Progenitor cell of endocrine pancreas (in vitro differentiated cells): ENCODE data around the gene FGD4. TPM values are rescaled to one million over a fixed set of nuclear protein-coding genes. Genes with fewer than 3 reads are reported as not detected.

Source experiments
- DNase-seq: peaks from one replicate; pipeline ENCODE4 v3.0.0; 2021; ENCODE audit warnings: low spot score; ENCODE audit not compliant: unreplicated experiment
- H3K27ac Mint-ChIP-seq: 2 replicates; pipeline ENCODE4 v1.8.0; 2021; ENCODE audit warnings: mild to moderate bottlenecking, moderate library complexity, mixed read lengths
- H3K27me3 Mint-ChIP-seq: 2 replicates; pipeline ENCODE4 v1.8.0; 2021; ENCODE audit warnings: mixed read lengths
- H3K36me3 Mint-ChIP-seq: 2 replicates; pipeline ENCODE4 v1.8.0; 2022; ENCODE audit warnings: mixed read lengths; ENCODE audit not compliant: insufficient read depth
- H3K4me1 Mint-ChIP-seq: 2 replicates; pipeline ENCODE4 v1.8.0; 2021; ENCODE audit warnings: low read depth, mixed read lengths
- H3K4me3 Mint-ChIP-seq: 2 replicates; pipeline ENCODE4 v1.8.0; 2021; ENCODE audit warnings: low read depth, mild to moderate bottlenecking, moderate library complexity, mixed read lengths
- H3K9me3 Mint-ChIP-seq: 2 replicates; pipeline ENCODE4 v1.8.0; 2021; ENCODE audit warnings: low read depth, mixed read lengths
- total RNA-seq: library from RNA; stranded (reverse); gene quantifications from 2 replicates; pipeline ENCODE4 v1.2.1, GENCODE V29; 2021
- TF ChIP-seq, protein P1 (sequence below): fragments of 200-600 bp; sonication (generic); IDR thresholded peaks from one replicate; pipeline ENCODE4 v1.5.0; 2021; ENCODE audit warnings: antibody characterized with exemption, mild to moderate bottlenecking; ENCODE audit not compliant: unreplicated experiment

Gene FGD4
- total RNA-seq, 1 donor from 2014 or later, result 83.8 TPM

DNA sequence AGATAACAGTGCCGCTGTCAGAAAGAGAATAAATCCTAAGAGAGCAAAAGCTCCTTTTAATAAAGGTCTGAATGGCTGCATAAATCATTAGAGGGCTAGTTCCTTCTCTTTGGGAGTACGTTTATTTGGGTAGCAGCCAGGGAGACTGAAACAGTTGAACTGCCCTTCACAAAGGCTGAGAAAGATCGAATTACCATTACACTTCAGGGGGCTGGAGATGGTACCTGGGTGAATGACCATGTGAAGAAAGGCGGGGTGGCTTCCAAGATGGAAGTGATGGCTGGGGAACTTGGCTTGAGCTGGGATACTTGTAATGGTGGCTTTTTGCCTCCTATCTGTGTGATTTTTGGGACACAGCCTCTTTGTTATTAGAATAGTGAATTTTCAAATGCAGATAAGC, 1.7 kb upstream of the FGD4 start:
- no peak for DNase-seq
- peaks cover 4% of the 10 kb centered on the region for H3K27me3 Mint-ChIP-seq
- H3K4me1 Mint-ChIP-seq, result peaks cover 17% of the 10 kb centered on the region
- peak overlapping the region; percentile 27 for H3K4me3 Mint-ChIP-seq
- no peaks in the 10 kb centered on the region for H3K9me3 Mint-ChIP-seq
- peaks cover 1% of the 10 kb centered on the region for H3K36me3 Mint-ChIP-seq
- H3K27ac Mint-ChIP-seq, result peak overlapping the region; percentile 33
- TF ChIP-seq, protein P1, sequence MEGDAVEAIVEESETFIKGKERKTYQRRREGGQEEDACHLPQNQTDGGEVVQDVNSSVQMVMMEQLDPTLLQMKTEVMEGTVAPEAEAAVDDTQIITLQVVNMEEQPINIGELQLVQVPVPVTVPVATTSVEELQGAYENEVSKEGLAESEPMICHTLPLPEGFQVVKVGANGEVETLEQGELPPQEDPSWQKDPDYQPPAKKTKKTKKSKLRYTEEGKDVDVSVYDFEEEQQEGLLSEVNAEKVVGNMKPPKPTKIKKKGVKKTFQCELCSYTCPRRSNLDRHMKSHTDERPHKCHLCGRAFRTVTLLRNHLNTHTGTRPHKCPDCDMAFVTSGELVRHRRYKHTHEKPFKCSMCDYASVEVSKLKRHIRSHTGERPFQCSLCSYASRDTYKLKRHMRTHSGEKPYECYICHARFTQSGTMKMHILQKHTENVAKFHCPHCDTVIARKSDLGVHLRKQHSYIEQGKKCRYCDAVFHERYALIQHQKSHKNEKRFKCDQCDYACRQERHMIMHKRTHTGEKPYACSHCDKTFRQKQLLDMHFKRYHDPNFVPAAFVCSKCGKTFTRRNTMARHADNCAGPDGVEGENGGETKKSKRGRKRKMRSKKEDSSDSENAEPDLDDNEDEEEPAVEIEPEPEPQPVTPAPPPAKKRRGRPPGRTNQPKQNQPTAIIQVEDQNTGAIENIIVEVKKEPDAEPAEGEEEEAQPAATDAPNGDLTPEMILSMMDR, result no peak

DNA sequence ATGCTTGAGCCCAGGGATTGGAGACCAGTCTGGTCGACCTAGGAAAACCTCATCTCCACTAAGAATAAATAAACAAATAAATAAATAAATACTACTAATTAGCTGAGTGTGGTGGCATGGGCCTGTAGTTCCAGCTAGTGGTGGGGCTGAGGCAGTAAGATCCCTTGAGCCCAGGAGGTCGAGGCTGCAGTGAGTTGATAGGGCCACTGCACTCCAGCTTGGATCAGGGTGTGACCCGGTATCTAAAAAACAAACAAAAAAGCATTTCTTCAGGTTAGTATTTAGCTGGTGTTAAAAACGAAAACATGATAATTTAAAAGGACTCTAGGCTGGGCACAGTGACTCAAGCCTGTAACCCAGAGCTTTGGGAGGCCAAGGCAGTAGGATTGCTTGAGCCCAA, 1.2 kb upstream of the FGD4 start:
- DNase-seq, result no peak
- Mint-ChIP-seq H3K36me3 (peaks cover 5% of the 10 kb centered on the region), H3K4me3 (peak overlapping the region; percentile 86), H3K4me1 (peaks cover 18% of the 10 kb centered on the region), H3K9me3 (no peaks in the 10 kb centered on the region), H3K27ac (peak overlapping the region; percentile 95), H3K27me3 (peaks cover 4% of the 10 kb centered on the region)
- TF ChIP-seq, protein P1, result no peak

DNA sequence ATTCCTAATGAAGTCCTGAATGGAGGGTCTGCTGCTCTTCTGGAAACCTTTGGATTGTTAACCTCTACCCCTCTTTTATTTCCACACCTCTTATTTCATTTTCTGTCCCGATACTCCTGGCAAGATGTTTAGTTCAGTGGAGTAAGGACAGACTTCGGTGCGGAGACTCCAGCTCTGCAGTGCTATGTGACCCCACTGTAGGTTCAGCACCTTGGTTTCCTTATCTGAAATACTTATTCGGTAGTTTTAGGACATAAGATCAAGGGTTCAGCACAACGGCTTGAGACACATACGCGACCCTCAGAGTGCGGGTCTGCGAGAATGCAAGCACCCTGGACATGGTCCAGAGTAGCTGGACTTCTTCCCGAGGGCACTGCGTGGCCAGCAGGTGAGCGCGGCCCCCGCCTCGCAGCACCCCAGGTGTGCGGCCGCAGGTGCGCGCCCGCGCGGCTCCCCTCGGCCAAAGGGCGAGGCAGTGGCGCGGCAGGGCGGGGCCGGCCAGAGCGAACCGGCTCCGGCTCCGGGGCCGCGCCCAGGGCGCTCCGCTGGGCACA, 465 bp upstream of the FGD4 start:
- Mint-ChIP-seq H3K9me3 (no peaks in the 10 kb centered on the region), H3K4me3 (peak overlapping the region; percentile 95), H3K36me3 (peaks cover 6% of the 10 kb centered on the region), H3K27ac (peak overlapping the region; percentile 95), H3K27me3 (peaks cover 4% of the 10 kb centered on the region), H3K4me1 (peaks cover 18% of the 10 kb centered on the region)
- DNase-seq, result no peak
- TF ChIP-seq, protein P1, result no peak

DNA sequence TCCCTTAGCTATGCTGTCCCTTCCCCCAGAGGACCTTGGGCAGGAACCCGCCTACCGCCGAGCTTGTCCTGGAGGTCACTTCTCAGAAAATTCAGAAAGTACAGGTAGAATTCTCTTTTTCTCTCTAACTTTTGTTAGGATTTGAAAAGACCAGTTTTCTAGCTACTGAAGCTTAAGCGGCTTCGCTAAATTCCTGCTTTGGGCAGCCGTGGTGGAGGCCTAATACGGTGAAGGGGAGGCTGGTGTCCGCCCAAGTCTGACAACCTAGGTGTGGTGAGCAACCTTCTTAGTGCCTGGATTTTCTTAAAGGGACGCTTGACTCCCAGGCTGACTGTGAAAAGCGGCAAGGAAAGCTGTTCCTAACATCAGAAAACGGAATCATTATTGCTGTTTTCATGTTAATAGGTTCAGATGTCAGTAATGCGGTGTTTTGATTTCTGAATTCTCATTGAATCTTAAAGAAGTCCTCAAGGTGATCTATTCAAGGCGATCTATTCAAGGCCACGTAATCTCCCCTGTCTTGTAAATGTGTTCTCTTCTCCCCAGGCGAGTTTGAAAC, 835 bp downstream of the FGD4 start:
- peaks cover 9% of the 10 kb centered on the region for H3K36me3 Mint-ChIP-seq
- TF ChIP-seq, protein P1, result no peak
- DNase-seq, result no peak
- H3K9me3 Mint-ChIP-seq, result no peaks in the 10 kb centered on the region
- H3K4me1 Mint-ChIP-seq, result peaks cover 18% of the 10 kb centered on the region
- peaks cover 4% of the 10 kb centered on the region for H3K27me3 Mint-ChIP-seq
- H3K4me3 Mint-ChIP-seq, result peak overlapping the region; percentile 95
- peak overlapping the region; percentile 97 for H3K27ac Mint-ChIP-seq

DNA sequence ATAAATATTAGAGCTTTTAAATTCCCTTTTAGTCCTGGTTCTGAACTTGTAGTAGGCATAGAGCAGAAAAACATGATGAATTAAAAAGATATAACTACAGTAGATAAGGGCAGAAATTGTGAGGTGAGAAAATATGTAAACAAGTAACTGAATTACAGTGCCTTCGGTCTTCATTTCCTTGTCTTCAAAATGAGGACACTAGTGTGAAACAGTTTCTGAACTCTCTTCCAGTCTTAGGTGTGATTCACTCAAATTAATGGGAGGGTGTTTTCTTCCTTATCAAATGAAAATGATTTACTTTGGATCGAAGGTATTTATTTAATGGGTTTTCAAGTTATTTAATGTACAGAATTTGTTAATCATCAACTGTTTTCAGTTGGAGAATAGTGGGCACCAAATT, 1.5 kb downstream of the FGD4 start:
- peaks cover 4% of the 10 kb centered on the region for H3K27me3 Mint-ChIP-seq
- no peaks in the 10 kb centered on the region for H3K9me3 Mint-ChIP-seq
- TF ChIP-seq, protein P1, result no peak
- DNase-seq, result no peak
- H3K36me3 Mint-ChIP-seq, result peaks cover 11% of the 10 kb centered on the region
- peak overlapping the region; percentile 97 for H3K27ac Mint-ChIP-seq
- H3K4me3 Mint-ChIP-seq, result peak overlapping the region; percentile 95
- peaks cover 21% of the 10 kb centered on the region for H3K4me1 Mint-ChIP-seq
